WTC11 (cell line): Measurements from ENCODE around the gene SOWAHB. TPM values are rescaled to one million over a fixed set of nuclear protein-coding genes. Genes with fewer than 3 reads are reported as not detected.

Experiments
- ATAC-seq: fragments of 200-7000 bp; cut with Tn5 transposase; 2 replicates; pipeline ENCODE4 v1.10.0; 2021; ENCODE audit warnings: mild to moderate bottlenecking, moderate library complexity
- CTCF ChIA-PET: fragments of 300-600 bp; sonication (Branson Sonifier 250); formaldehyde crosslinking; loops from one replicate; lab custom pipeline; 2021; ENCODE audit warnings: antibody characterized with exemption; lab: Charles Lee
- POLR2A ChIA-PET: fragments of 350-600 bp; sonication (Branson Sonifier 250); formaldehyde crosslinking; loops from one replicate; lab custom pipeline; 2021; ENCODE audit warnings: antibody characterized with exemption; lab: Charles Lee
- DNase-seq: peaks from one replicate; pipeline ENCODE4 v3.0.0; 2021; ENCODE audit warnings: low spot score
- H3K27ac Mint-ChIP-seq: 2 replicates; pipeline ENCODE4 v1.8.0; 2021; ENCODE audit warnings: mixed read lengths
- H3K27me3 Mint-ChIP-seq: 2 replicates; pipeline ENCODE4 v1.8.0; 2021; ENCODE audit warnings: low read depth, mild to moderate bottlenecking, moderate library complexity, mixed read lengths
- H3K36me3 Mint-ChIP-seq: 2 replicates; pipeline ENCODE4 v1.8.0; 2021; ENCODE audit warnings: mixed read lengths
- H3K4me1 Mint-ChIP-seq: 2 replicates; pipeline ENCODE4 v1.8.0; 2022; ENCODE audit warnings: mixed read lengths
- H3K4me3 Mint-ChIP-seq: 2 replicates; pipeline ENCODE4 v1.8.0; 2021; ENCODE audit warnings: mild to moderate bottlenecking, moderate library complexity, mixed read lengths
- H3K9me3 Mint-ChIP-seq: 2 replicates; pipeline ENCODE4 v1.8.0; 2021; ENCODE audit warnings: mixed read lengths
- KAT7 ChIP-seq: sonication (generic); formaldehyde crosslinking; IDR thresholded peaks from 2 replicates; pipeline ENCODE4 v1.8.1; 2023; ENCODE audit warnings: missing genetic modification reagents, mild to moderate bottlenecking, borderline replicate concordance
- NFE2L1 ChIP-seq: sonication (generic); formaldehyde crosslinking; IDR thresholded peaks from 2 replicates; pipeline ENCODE4 v1.8.1; 2023; ENCODE audit warnings: missing genetic modification reagents
- PRRX2 ChIP-seq: fragments of 250-450 bp; sonication (Bioruptor Pico); IDR thresholded peaks from 2 replicates; pipeline ENCODE4 v1.8.0; 2021; ENCODE audit warnings: mild to moderate bottlenecking
- TEAD4 ChIP-seq: sonication (generic); formaldehyde crosslinking; IDR thresholded peaks from 2 replicates; pipeline ENCODE4 v1.8.0; 2022; ENCODE audit warnings: mild to moderate bottlenecking, missing genetic modification reagents
- ZNF317 ChIP-seq: sonication (generic); formaldehyde crosslinking; IDR thresholded peaks from 2 replicates; pipeline ENCODE4 v1.8.1; 2023; ENCODE audit warnings: low read depth, mild to moderate bottlenecking, moderate library complexity, missing genetic modification reagents, borderline replicate concordance
- ZNF671 ChIP-seq: fragments of 250-450 bp; sonication (Bioruptor Pico); IDR thresholded peaks from 2 replicates; pipeline ENCODE4 v1.8.0; 2021; ENCODE audit warnings: mild to moderate bottlenecking
- total RNA-seq: library from RNA; stranded (reverse); gene quantifications from 3 replicates; pipeline ENCODE4 v1.2.3, GENCODE V29; 2021
- TF ChIP-seq, protein P1 (sequence below): fragments of 250-450 bp; sonication (Bioruptor Pico); conservative IDR thresholded peaks from 2 replicates; pipeline ENCODE4 v1.9.0; 2021; ENCODE audit warnings: mild to moderate bottlenecking
- TF ChIP-seq, protein P2 (sequence below): sonication (generic); formaldehyde crosslinking; IDR thresholded peaks from 2 replicates; pipeline ENCODE4 v1.8.0; 2022; ENCODE audit warnings: mild to moderate bottlenecking, missing genetic modification reagents
- TF ChIP-seq, protein P3 (sequence below): fragments of 250-450 bp; sonication (Bioruptor Pico); IDR thresholded peaks from 2 replicates; pipeline ENCODE4 v1.9.0; 2021; ENCODE audit warnings: mild to moderate bottlenecking, borderline replicate concordance
- TF ChIP-seq, protein P4 (sequence below): sonication (generic); formaldehyde crosslinking; IDR thresholded peaks from 2 replicates; pipeline ENCODE4 v1.8.1; 2023; ENCODE audit warnings: mild to moderate bottlenecking, missing genetic modification reagents, moderate library complexity
- TF ChIP-seq, protein P5 (sequence below): sonication (generic); formaldehyde crosslinking; IDR thresholded peaks from 2 replicates; pipeline ENCODE4 v1.8.1; 2022; ENCODE audit warnings: mild to moderate bottlenecking, moderate library complexity, missing genetic modification reagents

SOWAHB gene
- total RNA-seq, 1 experiment from 2014 or later = 1.5 TPM

DNA sequence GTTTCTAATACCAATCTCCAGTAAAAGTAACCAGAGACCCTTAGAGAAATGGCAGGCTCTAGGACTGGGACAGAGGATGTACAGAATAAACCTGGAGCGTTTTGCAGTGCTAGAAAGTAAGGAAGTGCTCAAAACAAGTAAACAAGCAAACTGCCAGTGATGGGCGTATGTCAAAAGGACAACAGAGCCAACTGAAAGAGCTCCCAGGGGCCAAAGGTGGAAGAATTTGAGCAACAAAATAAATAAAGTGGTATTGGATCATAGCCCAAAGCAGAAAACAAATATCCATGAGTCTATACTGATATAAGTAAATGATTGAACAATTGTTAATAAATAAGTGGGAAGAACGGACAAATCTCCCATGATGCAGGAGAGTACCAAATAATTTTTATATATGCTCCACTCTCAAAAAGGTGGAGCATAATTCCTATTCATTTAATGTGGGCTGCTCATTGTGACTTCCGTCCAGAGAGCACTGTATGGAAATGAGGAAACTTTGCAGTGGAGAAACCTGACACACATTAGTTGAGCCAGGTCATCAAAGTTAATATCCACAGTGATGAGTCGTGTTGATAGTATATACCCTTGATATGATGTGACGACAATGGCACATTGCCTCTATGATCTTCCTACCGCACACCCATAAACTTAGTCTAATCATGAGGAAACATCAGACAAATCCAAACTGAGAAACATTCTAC, 33.8 kb upstream of the SOWAHB start:
- no peak overlapping the region for H3K4me3 Mint-ChIP-seq
- no peak overlapping the region for H3K27ac Mint-ChIP-seq
- H3K36me3 Mint-ChIP-seq = no peaks in the 10 kb centered on the region
- DNase-seq = no peak
- peaks cover 3% of the 10 kb centered on the region; the same call in 1 of the 2 replicates for H3K4me1 Mint-ChIP-seq
- ChIA-PET POLR2A (interaction anchor here (0.7 kb wide), 1 partner anchor 224 kb away, joined by 4 read pairs; no protein-coding TSS in a partner anchor), CTCF (no interaction called here)
- H3K27me3 Mint-ChIP-seq = no peaks in the 10 kb centered on the region
- peaks cover 6% of the 10 kb centered on the region for H3K9me3 Mint-ChIP-seq
- no peak for ATAC-seq
- TF ChIP-seq, protein P1, sequence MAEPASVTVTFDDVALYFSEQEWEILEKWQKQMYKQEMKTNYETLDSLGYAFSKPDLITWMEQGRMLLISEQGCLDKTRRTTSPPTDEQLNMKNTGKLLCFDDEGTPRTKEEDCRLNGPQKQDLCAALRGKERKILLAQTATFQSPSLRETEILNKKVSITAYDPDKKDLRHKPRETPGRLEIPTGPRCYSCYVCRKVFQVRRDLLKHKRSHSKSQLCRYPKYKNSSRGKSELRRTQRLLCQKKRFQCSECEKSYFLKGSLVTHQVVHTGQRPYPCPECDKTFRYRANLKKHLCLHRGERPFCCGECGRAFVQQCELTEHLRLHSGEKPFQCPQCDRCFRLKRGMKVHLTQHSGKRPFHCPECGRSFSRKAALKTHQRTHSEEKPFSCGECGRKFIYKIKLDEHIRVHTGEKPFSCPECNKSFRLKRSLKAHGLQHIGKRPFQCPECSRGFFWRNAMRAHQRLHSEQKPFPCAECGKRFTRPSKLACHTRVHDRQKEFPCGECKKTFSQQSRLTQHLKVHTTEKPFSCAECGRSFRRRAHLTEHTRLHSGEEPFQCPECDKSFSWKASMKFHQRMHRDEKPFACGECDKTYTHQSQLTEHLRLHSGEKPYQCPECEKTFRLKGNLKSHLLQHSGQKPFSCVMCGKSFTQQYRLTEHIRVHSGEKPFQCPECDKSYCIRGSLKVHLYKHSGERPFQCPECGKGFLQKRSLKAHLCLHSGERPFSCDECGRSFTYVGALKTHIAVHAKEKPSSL (CRISPR knock-in tag) = no peak
- TF ChIP-seq, protein P2, sequence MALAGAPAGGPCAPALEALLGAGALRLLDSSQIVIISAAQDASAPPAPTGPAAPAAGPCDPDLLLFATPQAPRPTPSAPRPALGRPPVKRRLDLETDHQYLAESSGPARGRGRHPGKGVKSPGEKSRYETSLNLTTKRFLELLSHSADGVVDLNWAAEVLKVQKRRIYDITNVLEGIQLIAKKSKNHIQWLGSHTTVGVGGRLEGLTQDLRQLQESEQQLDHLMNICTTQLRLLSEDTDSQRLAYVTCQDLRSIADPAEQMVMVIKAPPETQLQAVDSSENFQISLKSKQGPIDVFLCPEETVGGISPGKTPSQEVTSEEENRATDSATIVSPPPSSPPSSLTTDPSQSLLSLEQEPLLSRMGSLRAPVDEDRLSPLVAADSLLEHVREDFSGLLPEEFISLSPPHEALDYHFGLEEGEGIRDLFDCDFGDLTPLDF = no peak

DNA sequence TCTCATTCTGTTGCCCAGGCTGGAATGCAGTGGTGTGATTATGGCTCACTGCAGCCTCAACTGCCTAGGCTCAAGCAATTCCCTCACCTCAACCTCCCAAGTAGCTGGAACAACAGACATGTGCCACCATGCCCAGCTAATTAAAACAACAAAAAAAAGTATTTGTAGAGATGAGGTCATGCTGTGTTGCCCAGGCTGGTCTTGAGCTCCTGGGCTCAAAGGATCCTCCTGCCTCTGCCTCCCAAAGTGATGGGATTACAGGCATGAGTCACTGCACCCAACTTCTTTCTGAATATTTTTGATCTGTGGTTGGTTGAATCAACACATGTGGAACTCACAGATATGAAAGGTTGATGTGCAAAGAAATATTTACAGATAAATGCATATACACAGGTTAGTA, 33.1 kb upstream of the SOWAHB start:
- ChIA-PET POLR2A (interaction anchor here (0.7 kb wide), 1 partner anchor 225 kb away, joined by 4 read pairs; no protein-coding TSS in a partner anchor), CTCF (no interaction called here)
- TF ChIP-seq TEAD4 (CRISPR knock-in tag) (no peak), ZNF317 (CRISPR knock-in tag) (no peak), PRRX2 (CRISPR knock-in tag) (no peak), ZNF671 (CRISPR knock-in tag) (no peak)
- TF ChIP-seq, protein P3, sequence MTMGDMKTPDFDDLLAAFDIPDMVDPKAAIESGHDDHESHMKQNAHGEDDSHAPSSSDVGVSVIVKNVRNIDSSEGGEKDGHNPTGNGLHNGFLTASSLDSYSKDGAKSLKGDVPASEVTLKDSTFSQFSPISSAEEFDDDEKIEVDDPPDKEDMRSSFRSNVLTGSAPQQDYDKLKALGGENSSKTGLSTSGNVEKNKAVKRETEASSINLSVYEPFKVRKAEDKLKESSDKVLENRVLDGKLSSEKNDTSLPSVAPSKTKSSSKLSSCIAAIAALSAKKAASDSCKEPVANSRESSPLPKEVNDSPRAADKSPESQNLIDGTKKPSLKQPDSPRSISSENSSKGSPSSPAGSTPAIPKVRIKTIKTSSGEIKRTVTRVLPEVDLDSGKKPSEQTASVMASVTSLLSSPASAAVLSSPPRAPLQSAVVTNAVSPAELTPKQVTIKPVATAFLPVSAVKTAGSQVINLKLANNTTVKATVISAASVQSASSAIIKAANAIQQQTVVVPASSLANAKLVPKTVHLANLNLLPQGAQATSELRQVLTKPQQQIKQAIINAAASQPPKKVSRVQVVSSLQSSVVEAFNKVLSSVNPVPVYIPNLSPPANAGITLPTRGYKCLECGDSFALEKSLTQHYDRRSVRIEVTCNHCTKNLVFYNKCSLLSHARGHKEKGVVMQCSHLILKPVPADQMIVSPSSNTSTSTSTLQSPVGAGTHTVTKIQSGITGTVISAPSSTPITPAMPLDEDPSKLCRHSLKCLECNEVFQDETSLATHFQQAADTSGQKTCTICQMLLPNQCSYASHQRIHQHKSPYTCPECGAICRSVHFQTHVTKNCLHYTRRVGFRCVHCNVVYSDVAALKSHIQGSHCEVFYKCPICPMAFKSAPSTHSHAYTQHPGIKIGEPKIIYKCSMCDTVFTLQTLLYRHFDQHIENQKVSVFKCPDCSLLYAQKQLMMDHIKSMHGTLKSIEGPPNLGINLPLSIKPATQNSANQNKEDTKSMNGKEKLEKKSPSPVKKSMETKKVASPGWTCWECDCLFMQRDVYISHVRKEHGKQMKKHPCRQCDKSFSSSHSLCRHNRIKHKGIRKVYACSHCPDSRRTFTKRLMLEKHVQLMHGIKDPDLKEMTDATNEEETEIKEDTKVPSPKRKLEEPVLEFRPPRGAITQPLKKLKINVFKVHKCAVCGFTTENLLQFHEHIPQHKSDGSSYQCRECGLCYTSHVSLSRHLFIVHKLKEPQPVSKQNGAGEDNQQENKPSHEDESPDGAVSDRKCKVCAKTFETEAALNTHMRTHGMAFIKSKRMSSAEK (CRISPR knock-in tag) = no peak

DNA sequence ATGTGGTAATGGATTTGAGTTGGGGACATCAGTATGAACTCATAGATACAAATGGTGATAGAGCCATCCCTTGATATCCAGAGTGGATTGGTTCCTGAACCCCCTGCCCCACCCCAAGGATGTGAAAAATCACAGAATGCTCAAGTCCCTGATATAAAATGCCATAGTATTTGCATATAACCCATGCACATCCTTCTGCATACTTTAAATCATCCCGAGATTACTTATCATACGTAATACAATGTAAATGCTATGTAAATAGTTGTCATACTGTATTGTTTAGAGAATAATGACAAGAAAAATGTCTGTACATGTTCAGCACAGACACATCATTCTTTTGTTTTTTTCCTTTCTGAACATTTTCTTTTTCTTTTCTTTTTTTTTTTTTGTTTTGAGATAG, 32.7 kb upstream of the SOWAHB start:
- ChIA-PET POLR2A (interaction anchor here (0.7 kb wide), 1 partner anchor 225 kb away, joined by 4 read pairs; no protein-coding TSS in a partner anchor), CTCF (no interaction called here)
- Mint-ChIP-seq H3K4me3 (no peak overlapping the region), H3K27me3 (no peaks in the 10 kb centered on the region), H3K9me3 (no peaks in the 10 kb centered on the region), H3K27ac (no peak overlapping the region), H3K4me1 (peaks cover 3% of the 10 kb centered on the region; the same call in 1 of the 2 replicates), H3K36me3 (no peaks in the 10 kb centered on the region)
- ATAC-seq = no peak
- TF ChIP-seq KAT7 (CRISPR knock-in tag) (no peak), NFE2L1 (no peak)
- TF ChIP-seq, protein P4, sequence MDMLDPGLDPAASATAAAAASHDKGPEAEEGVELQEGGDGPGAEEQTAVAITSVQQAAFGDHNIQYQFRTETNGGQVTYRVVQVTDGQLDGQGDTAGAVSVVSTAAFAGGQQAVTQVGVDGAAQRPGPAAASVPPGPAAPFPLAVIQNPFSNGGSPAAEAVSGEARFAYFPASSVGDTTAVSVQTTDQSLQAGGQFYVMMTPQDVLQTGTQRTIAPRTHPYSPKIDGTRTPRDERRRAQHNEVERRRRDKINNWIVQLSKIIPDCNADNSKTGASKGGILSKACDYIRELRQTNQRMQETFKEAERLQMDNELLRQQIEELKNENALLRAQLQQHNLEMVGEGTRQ = no peak
- TF ChIP-seq, protein P5, sequence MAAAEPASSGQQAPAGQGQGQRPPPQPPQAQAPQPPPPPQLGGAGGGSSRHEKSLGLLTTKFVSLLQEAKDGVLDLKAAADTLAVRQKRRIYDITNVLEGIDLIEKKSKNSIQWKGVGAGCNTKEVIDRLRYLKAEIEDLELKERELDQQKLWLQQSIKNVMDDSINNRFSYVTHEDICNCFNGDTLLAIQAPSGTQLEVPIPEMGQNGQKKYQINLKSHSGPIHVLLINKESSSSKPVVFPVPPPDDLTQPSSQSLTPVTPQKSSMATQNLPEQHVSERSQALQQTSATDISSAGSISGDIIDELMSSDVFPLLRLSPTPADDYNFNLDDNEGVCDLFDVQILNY = no peak
- DNase-seq = no peak

More for the DNA sequence above, 33.1 kb upstream of the SOWAHB start:
- H3K4me3 Mint-ChIP-seq = no peak overlapping the region
- peaks cover 3% of the 10 kb centered on the region; the same call in 1 of the 2 replicates for H3K4me1 Mint-ChIP-seq
- DNase-seq (no peak), ATAC-seq (no peak)
- H3K27ac Mint-ChIP-seq = no peak overlapping the region
- no peaks in the 10 kb centered on the region for H3K27me3 Mint-ChIP-seq
- no peaks in the 10 kb centered on the region for H3K9me3 Mint-ChIP-seq
- H3K36me3 Mint-ChIP-seq = no peaks in the 10 kb centered on the region
